ENCODE data around the gene DNAAF8. TPM values are rescaled to one million over a fixed set of nuclear protein-coding genes. Genes with fewer than 3 reads are reported as not detected.
A peak's percentile ranks its signal among the peaks of the same experiment; 100 is the strongest.

The DNAAF8 gene
- total RNA-seq (1 to 10 TPM in 1 of 6 donors, under 1 TPM in 5; 0.23 to 1.0 (median 0.58) TPM), polyA plus RNA-seq (1 to 10 TPM in 1 of 2 donors, under 1 TPM in 1; 0.52 to 1.0 TPM)

GRCh38 chr16:4734063-4734729, at the start of gene DNAAF8, which contains the start of gene ANKS3:
DNAAF8 (plus strand) TSS chr16:4734537; CDS start chr16:4736515, 1,978 bp downstream.
ANKS3 (minus strand) TSS chr16:4734271; CDS start chr16:4730149, 4,122 bp downstream.
- FAIRE-seq (no peak), DNase-seq (peak; percentile 92 to 98 (median 96)), ATAC-seq (peak; percentile 93 to 97 (median 94))
- Histone ChIP-seq H3K36me3 (peaks cover 0 to 5% (median 0%) of the 10 kb centered on the region in 3 donors), H3K27ac (peak within 1 kb of the TSS; percentile 67 to 90 (median 82)), H3K4me3 (peak within 1 kb of the TSS; percentile 68 to 95 (median 84)), H3K9me3 (no peaks in the 10 kb centered on the region), H3K4me1 (peaks cover 0 to 3% (median 0%) of the 10 kb centered on the region in 3 donors), H3K27me3 (no peaks in the 10 kb centered on the region)
- TF ChIP-seq CTCF (IDR thresholded peaks at IDR 0.05) = no peak
- intact Hi-C loops (cut with DNase I) = no loop called here
- WGBS, 2 donors = 0% methylated on average over 41 to 70 of the region's 70 CpGs

GRCh38 chr16:4684763-4685162, 49.6 kb upstream of the DNAAF8 start:
- no peak for FAIRE-seq
- intact Hi-C loops (cut with DNase I) = no loop called here
- Histone ChIP-seq H3K4me3 (no peak overlapping the region), H3K9me3 (no peaks in the 10 kb centered on the region), H3K36me3 (peaks cover 0 to 32% (median 10%) of the 10 kb centered on the region in 3 donors), H3K27ac (no peak overlapping the region), H3K4me1 (no peaks in the 10 kb centered on the region), H3K27me3 (no peaks in the 10 kb centered on the region)
- ATAC-seq = no peak
- peak in 1 of 6 donors; percentile 63 for DNase-seq
- 91 to 93% methylated on average over 13 of the region's 13 CpGs for WGBS, 2 donors
- no peak for TF ChIP-seq CTCF (IDR thresholded peaks at IDR 0.05)

GRCh38 chr16:4685292-4685691, 49.0 kb upstream of the DNAAF8 start:
- no peak for ATAC-seq
- TF ChIP-seq CTCF (IDR thresholded peaks at IDR 0.05) = no peak
- no peak overlapping the region for H3K4me3 ChIP-seq
- H3K27ac ChIP-seq = no peak overlapping the region
- peaks cover 0 to 32% (median 10%) of the 10 kb centered on the region in 3 donors for H3K36me3 ChIP-seq
- WGBS, 2 donors = 90 to 91% methylated on average over 13 of the region's 13 CpGs
- no peaks in the 10 kb centered on the region for H3K9me3 ChIP-seq
- no peak for FAIRE-seq
- peak in 1 of 6 donors; percentile 48 for DNase-seq
- H3K27me3 ChIP-seq = no peaks in the 10 kb centered on the region
- H3K4me1 ChIP-seq = no peaks in the 10 kb centered on the region
- intact Hi-C loops (cut with DNase I) = no loop called here

GRCh38 chr16:4685776-4686496, 48.4 kb upstream of the DNAAF8 start:
- DNase-seq (peak in 2 of 6 donors; percentile 57 to 61), FAIRE-seq (no peak), ATAC-seq (no peak)
- no peak for TF ChIP-seq CTCF (IDR thresholded peaks at IDR 0.05)
- Histone ChIP-seq H3K27me3 (no peaks in the 10 kb centered on the region), H3K36me3 (peaks cover 0 to 32% (median 10%) of the 10 kb centered on the region in 3 donors), H3K9me3 (no peaks in the 10 kb centered on the region), H3K27ac (no peak overlapping the region), H3K4me3 (no peak overlapping the region), H3K4me1 (no peaks in the 10 kb centered on the region)
- 95 to 96% methylated on average over 38 of the region's 38 CpGs for WGBS, 2 donors
- intact Hi-C loops (cut with DNase I) = no loop called here

All from pancreas (tissue), 10 donors.